Tibial nerve (tissue), 3 donors: Measurements from ENCODE around the gene IGF2R.
"Not testable (repeated sequence)": the region's sequence is repeated elsewhere in the genome, so short reads cannot be mapped to it uniquely, and the experiment has no call there.

Experiments used
- POLR2A ChIP-seq, 2 donors: fragments of 450-650 bp; IDR thresholded peaks; one replicate each; pipeline ENCODE4 v1.6.1; 2017; ENCODE audit warnings: antibody characterized with exemption in 2 of 2, mild to moderate bottlenecking in 2 of 2, moderate library complexity in 2 of 2
- TF ChIP-seq, protein P1 (sequence below), 5 experiments: fragments of 200-600 bp in 3 of 5; fragments of 450-650 bp in 2 of 5; sonication (generic) in 3 of 5; IDR thresholded peaks; one replicate each; pipeline ENCODE4 v1.5.1; 2016 to 2019; ENCODE audit warnings: antibody characterized with exemption in 5 of 5, mild to moderate bottlenecking in 3 of 5, moderate library complexity in 2 of 5

GRCh38 chr6:160092176-160092575, 123.3 kb downstream of the IGF2R start:
- TF ChIP-seq, protein P1, sequence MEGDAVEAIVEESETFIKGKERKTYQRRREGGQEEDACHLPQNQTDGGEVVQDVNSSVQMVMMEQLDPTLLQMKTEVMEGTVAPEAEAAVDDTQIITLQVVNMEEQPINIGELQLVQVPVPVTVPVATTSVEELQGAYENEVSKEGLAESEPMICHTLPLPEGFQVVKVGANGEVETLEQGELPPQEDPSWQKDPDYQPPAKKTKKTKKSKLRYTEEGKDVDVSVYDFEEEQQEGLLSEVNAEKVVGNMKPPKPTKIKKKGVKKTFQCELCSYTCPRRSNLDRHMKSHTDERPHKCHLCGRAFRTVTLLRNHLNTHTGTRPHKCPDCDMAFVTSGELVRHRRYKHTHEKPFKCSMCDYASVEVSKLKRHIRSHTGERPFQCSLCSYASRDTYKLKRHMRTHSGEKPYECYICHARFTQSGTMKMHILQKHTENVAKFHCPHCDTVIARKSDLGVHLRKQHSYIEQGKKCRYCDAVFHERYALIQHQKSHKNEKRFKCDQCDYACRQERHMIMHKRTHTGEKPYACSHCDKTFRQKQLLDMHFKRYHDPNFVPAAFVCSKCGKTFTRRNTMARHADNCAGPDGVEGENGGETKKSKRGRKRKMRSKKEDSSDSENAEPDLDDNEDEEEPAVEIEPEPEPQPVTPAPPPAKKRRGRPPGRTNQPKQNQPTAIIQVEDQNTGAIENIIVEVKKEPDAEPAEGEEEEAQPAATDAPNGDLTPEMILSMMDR (IDR thresholded peaks at IDR 0.05): not testable (repeated sequence)
- TF ChIP-seq POLR2A (IDR thresholded peaks at IDR 0.05): not testable (repeated sequence)
